Skeletal muscle satellite cell (primary cell): ENCODE measurements around the gene MIP.
"Not testable (repeated sequence)": the region's sequence is repeated elsewhere in the genome, so short reads cannot be mapped to it uniquely, and the experiment has no call there.

ENCODE experiments used
- H3K27me3 ChIP-seq: 2 replicates; pipeline ENCODE4 v1.7.0; 2013; ENCODE audit warnings: low read length; ENCODE audit not compliant: control insufficient read depth, insufficient read depth
- H3K36me3 ChIP-seq: 2 replicates; pipeline ENCODE4 v1.7.0; 2013; ENCODE audit warnings: mild to moderate bottlenecking, control low read depth, low read length; ENCODE audit not compliant: insufficient read depth
- H3K4me1 ChIP-seq: 2 replicates; pipeline ENCODE4 v1.7.0; 2013; ENCODE audit warnings: low read length; ENCODE audit not compliant: control insufficient read depth, insufficient read depth
- H3K4me2 ChIP-seq: 2 replicates; pipeline ENCODE4 v1.7.0; 2013; ENCODE audit warnings: mild to moderate bottlenecking, low read length
- H3K4me3 ChIP-seq: 2 replicates; pipeline ENCODE4 v1.7.0; 2013; ENCODE audit warnings: low read length
- H3K9ac ChIP-seq: 2 replicates; pipeline ENCODE4 v1.7.0; 2013; ENCODE audit warnings: mild to moderate bottlenecking, low read depth, low read length, moderate library complexity
- H3K9me3 ChIP-seq: replicated peaks from 2 replicates; pipeline ENCODE4 v1.7.0; 2013; ENCODE audit warnings: mild to moderate bottlenecking, control low read depth, low read length

The MIP gene

GRCh38 chr12:56425940-56426438, 28.5 kb downstream of the MIP start:
- H3K27me3 ChIP-seq: no peaks in the 10 kb centered on the region
- H3K36me3 ChIP-seq: peaks cover 30% of the 10 kb centered on the region
- H3K4me3 ChIP-seq: no peak overlapping the region
- H3K4me1 ChIP-seq: no peaks in the 10 kb centered on the region
- no peaks in the 10 kb centered on the region for H3K9me3 ChIP-seq
- no peak overlapping the region for H3K9ac ChIP-seq
- no peak overlapping the region for H3K4me2 ChIP-seq

- Histone ChIP-seq H3K4me3 (no peak overlapping the region), H3K4me1 (no peaks in the 10 kb centered on the region), H3K9me3 (no peaks in the 10 kb centered on the region), H3K36me3 (peaks cover 36% of the 10 kb centered on the region), H3K9ac (no peak overlapping the region), H3K27me3 (no peaks in the 10 kb centered on the region), H3K4me2 (no peak overlapping the region)
These were observed 29.3 kb downstream of the MIP start for GRCh38 chr12:56425193-56425592.

GRCh38 chr12:56420411-56420810, 34.0 kb downstream of the MIP start:
- Histone ChIP-seq H3K9me3 (no peaks in the 10 kb centered on the region), H3K4me2 (no peak overlapping the region), H3K4me1 (no peaks in the 10 kb centered on the region), H3K4me3 (no peak overlapping the region), H3K9ac (no peak overlapping the region), H3K36me3 (peaks cover 47% of the 10 kb centered on the region), H3K27me3 (no peaks in the 10 kb centered on the region)

- H3K4me1 ChIP-seq: no peaks in the 10 kb centered on the region
- no peak overlapping the region for H3K9ac ChIP-seq
- no peaks in the 10 kb centered on the region for H3K27me3 ChIP-seq
- no peaks in the 10 kb centered on the region for H3K9me3 ChIP-seq
- peaks cover 35% of the 10 kb centered on the region for H3K36me3 ChIP-seq
- H3K4me2 ChIP-seq: no peak overlapping the region
- H3K4me3 ChIP-seq: no peak overlapping the region
These were observed 36.7 kb downstream of the MIP start for GRCh38 chr12:56417739-56418138.

GRCh38 chr12:56414401-56414800, 40.1 kb downstream of the MIP start:
- peaks cover 6% of the 10 kb centered on the region for H3K4me1 ChIP-seq
- no peaks in the 10 kb centered on the region for H3K9me3 ChIP-seq
- no peak overlapping the region for H3K4me2 ChIP-seq
- H3K4me3 ChIP-seq: no peak overlapping the region
- H3K9ac ChIP-seq: no peak overlapping the region
- peaks cover 13% of the 10 kb centered on the region for H3K36me3 ChIP-seq
- no peaks in the 10 kb centered on the region for H3K27me3 ChIP-seq

GRCh38 chr12:56413392-56413791, 41.1 kb downstream of the MIP start:
- Histone ChIP-seq H3K36me3 (peaks cover 11% of the 10 kb centered on the region), H3K27me3 (no peaks in the 10 kb centered on the region), H3K4me1 (peaks cover 6% of the 10 kb centered on the region), H3K4me3 (no peak overlapping the region), H3K9ac (no peak overlapping the region), H3K9me3 (no peaks in the 10 kb centered on the region), H3K4me2 (no peak overlapping the region)

GRCh38 chr12:56411781-56412639, 42.4 kb downstream of the MIP start:
- H3K9me3 ChIP-seq: no peaks in the 10 kb centered on the region
- no peak overlapping the region for H3K4me2 ChIP-seq
- H3K27me3 ChIP-seq: no peaks in the 10 kb centered on the region
- H3K36me3 ChIP-seq: peaks cover 2% of the 10 kb centered on the region
- no peak overlapping the region for H3K9ac ChIP-seq
- H3K4me3 ChIP-seq: no peak overlapping the region
- peaks cover 6% of the 10 kb centered on the region for H3K4me1 ChIP-seq

GRCh38 chr12:56410768-56411167, 43.7 kb downstream of the MIP start:
- no peaks in the 10 kb centered on the region for H3K27me3 ChIP-seq
- no peak overlapping the region for H3K9ac ChIP-seq
- H3K4me1 ChIP-seq: peaks cover 6% of the 10 kb centered on the region
- H3K4me2 ChIP-seq: no peak overlapping the region
- no peaks in the 10 kb centered on the region for H3K36me3 ChIP-seq
- H3K9me3 ChIP-seq: no peaks in the 10 kb centered on the region
- H3K4me3 ChIP-seq: no peak overlapping the region

GRCh38 chr12:56408799-56409417, 45.5 kb downstream of the MIP start:
- H3K9ac ChIP-seq: no peak overlapping the region
- no peak overlapping the region for H3K4me2 ChIP-seq
- H3K4me1 ChIP-seq: peaks cover 6% of the 10 kb centered on the region
- no peak overlapping the region for H3K4me3 ChIP-seq
- H3K9me3 ChIP-seq: no peaks in the 10 kb centered on the region
- no peaks in the 10 kb centered on the region for H3K27me3 ChIP-seq
- H3K36me3 ChIP-seq: no peaks in the 10 kb centered on the region

GRCh38 chr12:56404227-56404626, 50.2 kb downstream of the MIP start:
- H3K4me2 ChIP-seq, H3K9ac ChIP-seq, H3K4me3 ChIP-seq, H3K36me3 ChIP-seq, H3K9me3 ChIP-seq, H3K4me1 ChIP-seq, H3K27me3 ChIP-seq: not testable (repeated sequence)

- not testable (repeated sequence) for H3K9ac ChIP-seq, H3K9me3 ChIP-seq, H3K4me2 ChIP-seq, H3K36me3 ChIP-seq, H3K4me1 ChIP-seq, H3K4me3 ChIP-seq
- peaks cover 11% of the 10 kb centered on the region for H3K27me3 ChIP-seq
These were observed 52.8 kb downstream of the MIP start for GRCh38 chr12:56401612-56402011.

GRCh38 chr12:56401125-56401524, 53.3 kb downstream of the MIP start:
- H3K4me1 ChIP-seq, H3K9me3 ChIP-seq, H3K4me3 ChIP-seq, H3K9ac ChIP-seq, H3K36me3 ChIP-seq, H3K4me2 ChIP-seq: not testable (repeated sequence)
- H3K27me3 ChIP-seq: peaks cover 11% of the 10 kb centered on the region
